Stimulated activated CD8-positive, alpha-beta memory T cell treated with anti-CD3 and anti-CD28 coated beads, Interleukin-12 subunit alpha, Interleukin-12 subunit beta, amount 100 ng/mL, for 1 hour (primary cell): ENCODE measurements around the gene HJURP.

Experiments
- DNase-seq: peaks from one replicate; pipeline ENCODE4 v3.0.0-alpha.2; 2020; ENCODE audit warnings: low read depth

HJURP gene

GRCh38 chr2:233831011-233831721 lies 23.2 kb downstream of the HJURP start:
- DNase-seq: no peak

GRCh38 chr2:233830111-233830802 lies 24.1 kb downstream of the HJURP start:
- DNase-seq: no peak

GRCh38 chr2:233829193-233830110 lies 24.9 kb downstream of the HJURP start:
- DNase-seq: no peak

- DNase-seq: no peak
Measured at GRCh38 chr2:233828546-233829192, 25.7 kb downstream of the HJURP start.

GRCh38 chr2:233824373-233824772 lies 30.0 kb downstream of the HJURP start:
- DNase-seq: no peak

- DNase-seq: no peak
Measured at GRCh38 chr2:233823731-233824121, 30.6 kb downstream of the HJURP start.

GRCh38 chr2:233822781-233823730 lies 31.3 kb downstream of the HJURP start:
- DNase-seq: no peak

GRCh38 chr2:233822101-233822771 lies 32.1 kb downstream of the HJURP start:
- no peak for DNase-seq

- DNase-seq: no peak
Measured at GRCh38 chr2:233821709-233822100, 32.6 kb downstream of the HJURP start.

- no peak for DNase-seq
Measured at GRCh38 chr2:233821196-233821595, 33.1 kb downstream of the HJURP start.

GRCh38 chr2:233820774-233821105 lies 33.6 kb downstream of the HJURP start:
- DNase-seq: no peak

- no peak for DNase-seq
Measured at GRCh38 chr2:233819884-233820773, 34.2 kb downstream of the HJURP start.

- DNase-seq: no peak
Measured at GRCh38 chr2:233818639-233819621, 35.4 kb downstream of the HJURP start.

- DNase-seq: no peak
Measured at GRCh38 chr2:233817995-233818638, 36.2 kb downstream of the HJURP start.

- no peak for DNase-seq
Measured at GRCh38 chr2:233817361-233817911, 36.9 kb downstream of the HJURP start.

- DNase-seq: no peak
Measured at GRCh38 chr2:233816771-233817170, 37.6 kb downstream of the HJURP start.

- DNase-seq: no peak
Measured at GRCh38 chr2:233816334-233816733, 38.0 kb downstream of the HJURP start.
